CD4-positive, alpha-beta T cell treated with Interleukin-10 for 1 hour (primary cell): Measurements from ENCODE around the gene PEAK1.

ENCODE experiments used
- DNase-seq: peaks from one replicate; pipeline ENCODE4 v3.0.0-alpha.2; 2020

PEAK1 gene

DNA sequence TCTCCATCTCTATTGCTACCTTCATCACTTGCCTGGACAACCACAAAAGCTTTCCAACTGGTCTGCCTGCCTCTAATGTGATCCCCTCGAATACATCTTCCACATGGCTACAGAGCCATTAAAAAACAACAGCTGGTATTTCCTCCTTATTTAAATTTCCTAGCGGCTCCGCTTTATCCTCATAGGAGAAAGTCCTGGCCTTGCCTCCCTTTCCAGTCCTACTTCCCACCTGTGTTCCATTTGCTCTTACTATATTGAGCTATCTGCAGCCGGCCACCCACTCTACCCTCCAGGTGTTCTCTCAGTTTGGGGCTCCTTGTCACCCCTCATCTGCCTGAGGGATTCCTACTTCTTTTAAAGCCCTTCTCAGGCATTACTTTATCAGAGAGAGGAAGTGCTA, 299.3 kb downstream of the PEAK1 start:
- DNase-seq, result no peak

DNA sequence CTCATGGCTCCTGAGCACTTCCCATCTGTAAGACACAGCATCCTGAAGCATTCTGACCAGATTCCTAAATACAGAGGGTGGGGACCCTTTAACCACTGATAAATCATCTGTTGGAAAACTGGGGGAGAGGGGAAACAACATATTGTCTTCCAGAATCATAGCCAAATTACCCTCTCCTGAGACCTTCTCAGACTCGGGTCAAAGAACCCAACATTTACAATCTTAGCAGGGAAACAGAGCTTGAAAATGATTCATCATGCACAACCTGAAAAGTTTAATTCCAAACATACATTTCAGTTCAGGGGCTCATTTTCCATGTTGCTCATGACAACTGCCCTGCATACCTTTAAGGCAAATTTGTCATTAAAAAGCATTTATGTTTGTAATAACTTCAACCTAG, 300.5 kb downstream of the PEAK1 start:
- no peak for DNase-seq

DNA sequence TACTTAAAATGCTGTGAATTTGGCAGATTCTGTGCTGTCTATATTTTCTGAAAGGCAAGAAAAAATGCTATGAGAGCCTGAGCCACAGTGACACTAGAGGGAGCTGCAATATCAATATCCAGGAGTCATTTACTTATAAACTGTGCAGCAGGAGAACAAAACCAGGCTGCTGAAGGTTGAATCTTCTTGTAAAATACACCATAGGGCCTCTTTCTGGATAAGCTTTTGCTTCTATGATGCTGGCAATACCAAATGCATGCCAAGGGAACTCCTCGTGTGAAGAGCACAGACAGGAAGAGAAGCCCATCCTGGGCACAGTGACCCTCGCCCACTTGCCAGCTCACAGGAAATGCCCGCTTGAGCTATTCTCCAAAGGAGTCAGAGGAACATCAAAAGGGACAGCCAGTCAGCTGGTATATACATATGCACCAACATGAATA, 301.0 kb downstream of the PEAK1 start:
- DNase-seq, result peak; percentile 62

DNA sequence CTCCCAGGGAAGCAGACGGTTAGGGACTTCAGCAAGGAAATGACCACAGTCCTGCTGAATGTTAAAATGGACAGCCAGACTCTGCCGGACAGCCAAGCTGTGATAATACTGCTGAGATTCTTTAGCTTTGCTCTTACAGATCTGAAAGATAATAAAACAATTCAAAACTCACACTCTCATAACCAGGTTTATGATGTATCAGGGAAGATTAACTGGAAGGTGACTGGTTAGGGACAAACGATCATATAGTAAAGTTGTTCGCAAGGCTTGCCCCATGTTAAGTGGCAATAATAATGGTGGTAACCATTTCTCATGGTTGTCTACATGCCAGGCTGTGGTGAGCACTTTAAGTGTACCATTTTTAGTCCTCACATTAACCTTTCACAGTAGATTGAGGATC, 304.7 kb downstream of the PEAK1 start:
- DNase-seq, result no peak

DNA sequence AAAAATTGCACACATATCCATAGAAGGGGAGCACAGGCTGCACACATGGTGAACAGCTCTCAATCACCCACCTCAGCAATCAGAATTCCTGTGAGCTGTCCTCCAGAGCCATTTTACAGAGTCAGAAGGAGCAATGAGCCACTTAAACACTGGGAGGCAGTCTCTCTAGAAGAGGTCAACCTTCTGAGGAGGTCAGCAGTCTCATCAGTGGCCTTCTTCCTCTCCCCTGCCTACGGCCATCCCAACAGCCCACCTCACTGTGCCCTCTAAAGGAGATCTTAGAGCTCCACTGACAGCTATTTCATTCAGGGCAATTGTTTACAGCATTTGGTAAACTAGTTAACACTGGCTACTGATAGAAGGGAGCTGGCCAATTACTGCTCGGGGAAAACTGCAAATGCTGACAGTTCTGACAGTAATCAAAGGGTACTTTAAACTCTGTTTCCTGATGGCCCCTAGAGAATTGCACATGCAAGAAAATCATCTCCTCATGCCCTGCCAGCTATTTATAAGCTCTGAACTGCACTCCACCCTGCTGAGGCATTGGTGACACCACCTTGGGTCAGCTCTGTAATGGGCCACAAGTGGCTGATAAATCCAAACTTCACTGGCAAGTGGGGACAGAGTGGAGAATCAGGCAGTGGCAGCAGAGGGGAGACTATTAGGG, 306.9 kb downstream of the PEAK1 start:
- no peak for DNase-seq

DNA sequence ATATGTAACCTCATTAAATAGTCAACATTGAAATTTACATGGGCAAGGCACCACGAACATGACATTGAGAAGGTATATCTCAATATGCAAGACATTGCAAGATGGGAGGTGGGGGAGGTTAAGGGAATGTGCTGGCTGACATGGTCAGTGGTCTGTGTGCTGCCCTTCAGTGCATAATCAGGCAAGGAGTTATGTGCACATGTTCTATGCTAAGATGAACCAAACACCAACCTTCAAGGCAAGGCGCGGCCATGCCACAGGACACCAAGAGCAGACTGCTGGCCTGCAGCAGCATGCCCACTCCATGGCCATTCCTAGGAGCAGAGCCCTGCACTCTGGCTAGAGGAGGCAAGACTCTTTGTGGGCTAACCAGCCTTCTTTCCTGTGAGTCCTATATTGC, 308.1 kb downstream of the PEAK1 start:
- DNase-seq, result no peak

DNA sequence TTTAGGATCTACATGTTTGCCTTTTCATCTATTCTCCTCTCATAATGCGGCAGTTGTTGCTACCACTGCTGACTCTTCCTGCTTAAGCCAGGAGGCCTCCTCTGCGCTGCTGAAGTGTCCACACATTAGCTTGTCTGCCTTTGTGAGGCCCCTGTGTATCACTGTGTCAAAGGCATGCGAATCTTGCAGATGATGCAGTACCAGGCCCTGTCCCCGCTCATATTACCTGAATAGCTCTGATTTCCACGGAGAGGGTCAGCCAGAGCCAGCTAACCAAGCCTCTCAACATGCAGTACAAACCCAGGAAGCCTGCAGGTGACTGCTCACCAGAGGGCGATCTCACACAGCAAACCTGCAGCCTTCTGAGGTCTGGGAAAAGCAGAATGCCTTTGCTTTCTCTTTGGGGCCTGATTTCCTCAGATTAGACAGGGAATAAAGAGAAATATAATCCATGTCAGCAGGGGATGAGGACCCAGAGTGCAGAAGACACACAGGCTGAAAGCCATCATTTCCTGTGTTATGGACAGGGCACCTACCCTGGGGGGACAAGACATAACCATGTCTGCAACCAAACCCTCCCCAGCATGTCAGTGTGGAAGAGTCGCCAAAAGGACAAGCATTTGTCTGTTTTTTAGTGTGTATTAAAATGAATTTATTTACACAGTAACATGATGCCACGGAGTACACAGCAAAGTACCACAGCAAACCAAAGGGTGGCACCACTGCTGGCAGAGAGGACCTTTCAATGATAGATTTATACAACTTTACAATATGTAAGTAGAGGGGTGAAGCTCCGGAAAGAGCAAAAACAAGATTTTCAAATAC, 312.2 kb downstream of the PEAK1 start:
- peak; percentile 33 for DNase-seq

DNA sequence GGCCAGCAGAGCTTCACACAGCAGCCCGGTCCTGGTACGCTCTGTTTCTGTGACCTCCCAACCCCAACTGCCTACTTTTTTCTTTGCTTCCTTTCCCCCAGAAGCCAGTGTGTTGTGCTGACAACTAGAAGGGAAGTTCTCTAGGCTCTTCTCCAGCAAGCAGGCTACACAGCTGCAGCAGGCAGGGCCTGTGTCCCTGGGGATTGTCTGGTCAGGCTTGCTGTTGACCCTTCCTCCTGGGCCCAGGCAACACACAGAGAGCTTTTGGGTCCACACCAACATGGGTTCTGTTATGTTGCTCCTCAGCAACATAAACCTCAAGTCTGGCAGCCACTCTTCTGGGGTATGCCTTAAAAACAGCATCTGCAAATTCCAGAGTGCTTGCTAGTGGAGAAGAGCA, 312.8 kb downstream of the PEAK1 start:
- no peak for DNase-seq

DNA sequence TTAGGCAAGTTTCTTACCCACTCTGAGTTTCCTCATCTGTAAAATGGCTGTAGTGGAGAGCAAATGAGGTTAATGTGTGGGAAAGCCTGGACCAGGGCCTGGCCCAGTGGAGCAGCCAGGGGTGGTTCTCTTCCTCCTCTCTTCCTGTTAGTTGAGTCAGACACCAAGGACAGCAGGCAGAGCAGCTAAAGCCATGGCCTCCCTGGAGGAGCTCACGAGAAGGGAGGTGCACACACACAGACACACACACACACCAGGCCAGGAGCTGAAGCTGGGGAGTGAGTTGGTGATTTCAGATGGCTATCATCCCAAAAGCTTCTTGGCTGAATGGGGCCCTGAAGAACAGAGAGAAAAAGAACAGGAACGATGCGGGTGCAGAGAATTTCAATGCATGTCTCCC, 315.7 kb downstream of the PEAK1 start:
- DNase-seq, result no peak

DNA sequence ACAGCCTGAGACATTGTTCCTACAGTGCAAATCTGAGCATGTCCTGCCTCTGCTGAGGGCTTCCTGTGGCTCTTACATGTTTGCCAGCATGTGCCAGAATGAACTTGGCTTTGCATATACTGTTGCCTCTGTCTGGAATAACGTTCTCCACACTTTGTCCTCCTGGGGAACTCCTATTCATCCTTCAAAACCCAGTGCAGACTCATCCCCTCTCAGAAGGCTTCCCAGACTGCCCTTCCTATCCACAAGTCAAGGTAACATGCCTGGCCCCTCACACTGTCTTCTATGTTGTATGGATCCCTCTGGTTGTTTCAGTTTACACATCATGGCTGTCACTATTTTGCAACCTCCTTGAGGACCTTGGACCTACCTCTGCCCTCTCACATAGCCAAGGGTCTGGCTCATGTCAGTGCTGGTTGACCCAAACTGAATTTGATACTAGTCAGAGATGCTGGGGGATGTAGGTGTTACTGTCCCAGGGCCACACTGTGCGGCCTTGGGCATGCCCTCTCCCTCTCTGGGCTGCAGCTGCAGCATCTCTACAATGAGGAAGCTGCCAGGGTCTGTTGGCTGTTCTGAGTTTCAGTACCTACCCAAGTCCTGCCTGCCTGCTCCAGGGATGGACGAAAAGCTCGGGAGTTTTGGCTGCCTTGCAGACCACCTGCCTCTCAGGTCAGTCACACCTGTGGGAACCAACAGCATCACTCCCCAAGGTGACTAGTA, 320.0 kb downstream of the PEAK1 start:
- DNase-seq, result no peak

DNA sequence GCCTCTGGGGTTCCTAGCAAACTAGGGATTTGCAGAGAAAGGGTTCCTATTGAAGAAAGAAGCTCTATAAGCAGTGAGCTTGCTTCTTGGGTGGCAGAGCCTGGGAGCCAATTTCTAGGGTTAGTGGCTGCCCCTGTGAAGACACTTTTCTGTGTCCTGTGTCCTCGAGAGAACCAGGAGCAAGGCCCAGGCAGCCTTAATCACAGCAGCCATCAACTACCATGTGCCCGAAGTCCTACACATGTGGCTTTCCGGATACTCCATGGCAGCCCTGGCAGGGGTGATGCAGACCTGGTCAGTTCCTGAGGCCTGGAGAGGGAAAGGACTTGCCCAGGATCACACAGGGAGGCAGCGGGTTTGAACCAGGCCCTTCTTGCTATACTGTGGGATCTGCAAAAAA, 321.3 kb downstream of the PEAK1 start:
- DNase-seq, result no peak

DNA sequence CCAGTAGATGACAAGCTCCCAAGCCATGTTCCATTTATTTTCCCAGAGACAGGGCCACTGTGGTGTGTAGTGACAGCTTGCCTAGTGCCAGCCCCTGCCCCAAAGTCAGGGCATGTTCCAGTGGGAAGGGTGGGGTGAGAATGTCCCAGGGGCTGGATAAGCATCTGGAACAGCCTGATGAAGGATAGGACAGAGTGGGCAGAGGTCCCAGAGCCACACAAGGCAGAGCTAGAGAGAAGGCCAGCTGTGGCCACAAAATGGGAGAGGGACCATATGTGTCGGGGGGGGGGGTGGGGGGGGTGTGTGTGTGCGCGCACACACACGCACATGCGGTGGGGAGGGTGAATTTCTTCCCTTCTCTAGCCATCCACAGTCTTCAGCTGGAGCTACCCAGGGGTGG, 322.0 kb downstream of the PEAK1 start:
- DNase-seq, result no peak

DNA sequence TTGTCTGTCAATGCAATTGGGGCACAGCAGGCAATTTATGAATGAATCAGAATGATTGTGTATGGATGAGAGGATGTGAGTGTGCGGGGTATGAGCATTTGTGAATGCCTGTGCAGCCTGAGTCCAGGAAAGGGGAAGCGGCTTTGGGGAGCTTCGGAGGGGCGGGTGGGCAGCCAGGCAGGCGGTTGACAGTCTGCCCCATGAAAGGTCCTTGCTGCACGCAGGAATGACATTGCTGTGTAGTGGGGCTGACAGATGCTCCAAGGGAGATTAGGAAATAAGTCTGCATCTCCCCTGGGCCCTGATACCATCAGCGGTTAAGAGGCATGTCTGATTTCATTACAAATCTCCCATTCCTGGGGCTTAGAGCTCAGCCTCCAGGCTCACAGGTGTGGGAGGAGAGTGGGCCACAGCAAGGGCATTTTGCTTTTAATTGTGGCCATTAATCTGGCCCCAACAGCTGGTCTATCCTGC, 322.6 kb downstream of the PEAK1 start:
- DNase-seq, result no peak

DNA sequence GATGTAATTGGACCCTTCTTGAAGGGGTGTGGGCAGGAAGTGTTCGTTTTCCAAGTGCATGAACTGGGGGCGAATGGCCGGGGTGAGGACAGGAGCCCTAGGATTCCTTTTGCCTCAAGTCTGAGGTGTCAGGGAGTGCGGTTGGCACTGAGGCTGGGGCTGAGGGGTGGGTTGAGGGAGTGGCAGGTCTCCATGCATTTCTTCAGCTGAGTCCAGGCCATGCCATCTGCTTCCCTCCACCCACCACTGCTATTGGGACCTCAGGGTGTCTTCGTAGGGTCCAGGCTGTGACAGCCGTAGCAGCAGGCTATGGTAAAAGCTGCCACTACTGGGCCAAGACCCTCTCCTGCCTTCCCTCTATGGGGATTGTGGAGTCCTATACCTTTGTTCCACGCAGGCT, 323.4 kb downstream of the PEAK1 start:
- no peak for DNase-seq

DNA sequence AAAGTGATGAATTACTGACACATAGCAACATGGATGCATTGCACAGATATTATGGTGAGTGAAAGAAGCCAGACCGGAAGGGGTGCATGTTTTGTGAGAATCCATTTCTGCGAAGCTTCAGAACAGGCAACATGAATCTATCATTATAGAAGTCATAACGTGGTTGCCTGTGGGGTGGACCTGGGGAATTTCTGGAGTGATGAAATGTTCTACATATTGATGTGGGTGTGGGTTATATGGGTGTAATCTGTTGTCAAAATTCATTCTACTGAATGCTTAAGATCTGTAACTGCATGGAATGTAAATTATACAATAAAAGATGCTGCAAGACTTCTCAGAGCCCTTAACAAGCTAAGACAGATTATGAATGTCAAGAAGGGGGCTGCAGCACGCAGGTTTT, 323.8 kb downstream of the PEAK1 start:
- DNase-seq, result no peak

DNA sequence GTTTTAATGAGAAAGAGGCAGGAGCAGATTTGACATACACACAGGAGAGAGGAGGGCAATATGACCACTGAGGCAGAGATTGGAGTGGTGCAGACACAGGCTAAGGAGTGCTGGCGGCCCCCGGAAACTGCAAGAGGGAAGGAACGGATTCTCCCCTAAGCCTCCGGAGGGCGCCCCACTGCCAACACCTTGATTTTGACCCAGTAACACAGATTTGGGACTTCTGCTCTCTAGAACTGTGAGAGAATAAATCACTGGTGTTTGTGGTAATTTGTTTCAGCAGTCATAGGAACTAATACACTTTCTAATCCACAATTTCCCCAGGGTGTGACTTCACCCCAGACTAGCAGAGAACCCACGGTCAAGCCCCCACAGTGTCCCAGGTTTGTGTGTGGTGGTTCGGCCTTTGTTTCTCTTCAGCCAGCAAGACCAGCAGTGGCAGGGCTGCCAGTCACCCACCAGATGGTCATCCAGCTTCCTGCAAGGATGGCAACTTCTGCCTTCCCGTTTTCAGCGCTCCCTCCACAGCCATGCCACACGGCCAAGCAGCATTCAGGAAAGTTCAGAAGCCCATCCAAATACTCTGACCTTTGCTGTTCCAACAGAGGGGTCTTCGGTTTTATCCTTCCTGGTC, 325.4 kb downstream of the PEAK1 start:
- DNase-seq, result no peak

DNA sequence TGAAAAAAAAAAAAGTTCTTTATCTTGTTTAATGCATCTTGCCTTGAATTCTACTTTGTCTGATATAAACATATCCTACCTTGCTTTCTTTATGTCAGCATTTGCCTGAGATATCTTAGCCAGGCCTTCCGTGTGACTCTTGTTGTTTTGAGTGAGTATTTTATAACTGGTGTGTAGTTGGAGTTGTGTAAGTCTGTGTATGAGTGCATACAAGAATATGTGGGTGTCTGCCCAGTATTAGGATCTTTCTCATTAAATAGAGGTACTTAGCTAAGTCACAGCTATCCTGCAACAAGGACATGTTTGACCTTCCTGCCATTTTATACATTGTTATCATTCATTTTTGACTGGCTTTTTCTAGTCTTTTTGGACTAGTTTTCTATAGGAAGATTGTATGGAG, 326.5 kb downstream of the PEAK1 start:
- DNase-seq, result no peak

DNA sequence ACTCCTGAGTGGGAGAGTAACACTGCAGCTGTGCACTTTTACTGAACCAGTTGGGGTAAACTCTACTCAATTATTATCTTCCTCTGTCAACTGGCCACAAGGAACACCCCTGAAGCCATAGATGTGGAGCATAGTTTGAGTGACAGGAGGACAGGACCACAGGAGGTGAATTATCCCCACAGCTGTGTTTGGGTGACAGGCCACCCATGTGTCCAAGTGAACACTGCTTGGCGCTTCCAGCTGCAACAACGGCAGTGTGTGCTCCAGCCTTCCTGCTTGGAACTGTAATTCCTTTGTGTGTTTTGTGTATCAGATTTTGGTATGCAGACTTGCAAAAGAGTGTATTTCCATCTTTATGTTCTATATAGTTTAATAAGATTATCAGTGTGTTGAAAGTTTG, 328.8 kb downstream of the PEAK1 start:
- no peak for DNase-seq

DNA sequence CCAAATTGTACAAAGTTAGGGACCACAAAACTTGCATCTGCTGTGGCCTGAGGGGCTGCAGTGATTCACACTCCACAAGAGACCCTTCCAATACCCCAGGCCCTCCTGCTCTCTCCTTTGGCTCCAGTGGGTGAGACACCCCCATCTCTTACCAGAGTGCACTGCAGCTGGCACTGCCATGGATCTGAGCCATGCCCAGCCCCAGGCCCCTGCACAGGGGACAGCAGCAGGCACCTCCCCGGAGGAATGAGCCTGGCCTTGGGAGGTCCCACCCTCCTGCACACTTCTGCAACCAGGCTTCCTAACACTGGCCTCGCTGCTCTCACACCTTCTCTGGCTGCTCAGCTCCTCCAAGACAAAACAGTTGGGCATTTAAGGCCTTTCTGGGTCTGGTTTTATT, 332.7 kb downstream of the PEAK1 start:
- DNase-seq, result no peak

DNA sequence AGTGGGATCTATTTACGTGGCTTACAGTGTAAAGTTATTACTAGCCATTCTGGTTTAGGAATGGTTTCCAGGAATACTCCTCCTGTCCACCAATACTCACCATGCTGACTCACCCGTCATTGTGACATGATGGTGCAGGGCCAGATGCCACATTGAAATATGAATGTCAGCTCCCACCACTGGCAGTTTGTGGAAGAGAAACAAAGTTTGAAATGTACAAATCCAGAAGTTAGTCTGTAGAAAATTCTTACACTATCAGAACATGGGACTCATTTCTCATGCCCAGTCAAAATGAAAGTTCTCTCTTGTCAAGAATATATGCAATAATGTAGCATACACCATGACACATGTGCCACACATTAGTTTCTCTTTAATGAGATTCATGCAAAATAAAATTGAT, 334.6 kb downstream of the PEAK1 start:
- DNase-seq, result no peak

DNA sequence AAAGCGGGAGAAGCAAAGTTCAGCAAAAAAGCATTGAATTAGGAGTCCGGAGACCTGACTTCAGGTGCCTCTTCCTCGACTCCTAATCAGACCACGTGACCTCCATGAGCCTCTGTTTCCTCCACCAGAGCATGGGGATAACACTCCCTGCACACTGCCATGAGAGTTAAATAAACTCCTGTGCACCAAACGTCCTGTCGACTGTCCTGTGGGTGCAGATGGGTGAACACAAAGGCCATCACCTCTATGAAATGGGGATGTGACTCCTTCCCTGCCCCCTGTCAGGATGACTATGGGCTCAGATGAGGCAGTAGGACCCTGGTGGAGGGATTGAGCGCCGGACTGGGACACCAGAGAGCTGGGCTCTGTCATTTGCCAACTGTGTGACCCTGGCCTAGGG, 335.5 kb downstream of the PEAK1 start:
- DNase-seq, result no peak

DNA sequence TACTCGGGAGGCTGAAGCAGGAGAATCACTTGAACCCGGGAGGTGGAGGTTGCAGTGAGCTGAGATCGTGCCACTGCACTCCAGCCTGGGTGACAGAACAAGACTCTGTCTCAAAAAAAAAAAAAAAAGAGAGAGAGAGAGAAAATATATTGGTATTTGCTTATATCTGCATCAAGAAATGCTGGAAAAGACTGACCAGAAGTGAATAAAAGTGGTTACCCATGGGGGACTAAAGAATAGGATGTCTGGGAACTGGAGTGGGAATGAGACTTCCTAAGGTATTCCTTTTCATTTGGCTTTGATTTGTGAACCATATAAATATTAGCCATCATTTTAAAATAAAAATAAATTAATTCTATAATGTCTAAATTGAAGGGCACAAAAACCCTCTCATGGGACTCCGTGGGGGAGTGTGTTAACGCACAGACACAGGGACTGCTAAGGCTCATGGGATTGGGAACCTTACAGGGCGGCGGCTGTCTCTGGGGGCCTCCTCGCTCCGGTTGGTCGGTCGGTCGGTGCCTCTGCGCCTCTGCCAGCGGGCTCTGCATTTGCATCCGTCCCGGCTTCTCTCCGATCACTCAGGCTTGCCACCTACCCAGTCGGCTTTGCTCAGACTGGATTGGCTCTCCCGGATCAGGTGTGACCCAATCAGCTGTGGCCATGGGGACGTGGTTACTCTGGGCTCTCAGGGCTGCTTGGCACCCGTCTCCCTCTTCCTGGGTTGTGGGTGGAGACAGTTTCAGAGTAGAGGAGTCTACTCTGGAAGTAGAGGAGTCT, 336.3 kb downstream of the PEAK1 start:
- peak; percentile 66 for DNase-seq

DNA sequence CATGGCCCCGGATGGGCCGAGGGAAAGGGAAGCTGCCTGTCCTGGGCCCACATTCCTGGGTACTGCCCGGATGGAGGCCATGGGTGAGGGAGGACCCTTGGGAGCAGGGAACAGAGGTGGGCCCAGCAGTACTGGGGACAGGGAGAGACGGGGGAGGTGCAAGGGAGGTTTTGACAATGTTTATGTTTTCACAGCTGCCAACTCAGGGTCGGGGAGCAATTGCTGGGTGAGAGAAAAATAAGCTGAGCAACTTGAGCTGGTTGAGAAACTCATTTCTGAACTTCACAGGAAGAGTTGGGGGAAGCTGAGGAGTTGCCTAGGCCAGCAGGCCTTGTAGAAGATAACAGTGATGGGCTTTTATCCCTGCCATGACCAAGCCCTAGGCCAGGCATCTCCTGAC, 337.9 kb downstream of the PEAK1 start:
- DNase-seq, result no peak
